A673 (cell line): ENCODE measurements around the gene IGF1. TPM values are rescaled to one million over a fixed set of nuclear protein-coding genes. Genes with fewer than 3 reads are reported as not detected.

Experiments used
- BruUV-seq: library from RNA; stranded (reverse); fragments of 400-500 nt; replicated peaks from 2 replicates; lab custom pipeline; 2021; lab: Mats Ljungman, UMichigan
- CTCF ChIA-PET: fragments of 300-600 bp; sonication (Branson Sonifier 250); formaldehyde crosslinking; loops from one replicate; lab custom pipeline; 2022; ENCODE audit warnings: antibody characterized with exemption; lab: Charles Lee
- POLR2A ChIA-PET: fragments of 300-600 bp; sonication (Branson Sonifier 250); formaldehyde crosslinking; loops from one replicate; lab custom pipeline; 2022; ENCODE audit warnings: antibody characterized with exemption; ENCODE audit not compliant: low non-redundant PET; lab: Charles Lee
- DNase-seq: peaks from one replicate; pipeline ENCODE4 v3.0.0-alpha.2; 2015; ENCODE audit warnings: low spot score
- H3K27ac ChIP-seq: fragments of 200-600 bp; sonication (generic); 2 replicates; pipeline ENCODE4 v1.5.1; 2016; ENCODE audit warnings: mixed run types, low read depth, mild to moderate bottlenecking, mixed read lengths, antibody characterized with exemption, low read length; ENCODE audit not compliant: poor library complexity, severe bottlenecking
- H3K27me3 ChIP-seq: fragments of 200-600 bp; sonication (generic); replicated peaks from 2 replicates; pipeline ENCODE4 v1.6.1; 2017; ENCODE audit warnings: mixed run types, low read depth, mild to moderate bottlenecking, mixed read lengths, antibody characterized with exemption, low read length; ENCODE audit not compliant: insufficient read depth, poor library complexity
- H3K36me3 ChIP-seq: fragments of 200-600 bp; sonication (generic); 2 replicates; pipeline ENCODE4 v1.6.1; 2016; ENCODE audit warnings: mixed run types, mild to moderate bottlenecking, mixed read lengths, antibody characterized with exemption, low read length; ENCODE audit not compliant: insufficient read depth, poor library complexity, severe bottlenecking
- H3K4me1 ChIP-seq: fragments of 200-600 bp; sonication (generic); 2 replicates; pipeline ENCODE4 v1.6.1; 2017; ENCODE audit warnings: mixed run types, mild to moderate bottlenecking, mixed read lengths, antibody characterized with exemption, low read length; ENCODE audit not compliant: insufficient read depth, poor library complexity, severe bottlenecking
- H3K4me3 ChIP-seq: fragments of 200-600 bp; sonication (generic); 2 replicates; pipeline ENCODE4 v1.5.1; 2016; ENCODE audit warnings: low read depth, mixed run types, mild to moderate bottlenecking, mixed read lengths, low read length; ENCODE audit not compliant: poor library complexity, severe bottlenecking
- H3K9me3 ChIP-seq: fragments of 200-600 bp; sonication (generic); 2 replicates; pipeline ENCODE4 v1.6.1; 2016; ENCODE audit warnings: mixed run types, low read depth, mild to moderate bottlenecking, mixed read lengths, antibody characterized with exemption, low read length; ENCODE audit not compliant: poor library complexity, severe bottlenecking
- EZH2 ChIP-seq: fragments of 200-600 bp; sonication (generic); IDR thresholded peaks from 2 replicates; pipeline ENCODE4 v1.6.1; 2017; ENCODE audit warnings: borderline replicate concordance, low read depth, mild to moderate bottlenecking, mixed read lengths, antibody characterized with exemption, low read length; ENCODE audit not compliant: poor library complexity, severe bottlenecking
- intact Hi-C: fragments of 100-400 bp; cut with micrococcal nuclease; formaldehyde crosslinking; loops from one replicate; pipeline ENCODE4 v1.10.0; 2022; ENCODE audit not compliant: unreplicated experiment
- total RNA-seq: library from RNA; stranded (reverse); gene quantifications from 2 replicates; pipeline ENCODE4 v1.2.3, GENCODE V29; 2021
- TF ChIP-seq, protein P1 (sequence below): fragments of 300-800, 200-600 bp; sonication (generic); conservative IDR thresholded peaks from 2 replicates; pipeline ENCODE4 v1.5.1; 2017; ENCODE audit warnings: low read depth, mild to moderate bottlenecking, antibody characterized with exemption, low read length, moderate library complexity, mixed read lengths

The IGF1 gene
- total RNA-seq, 1 experiment from 2014 or later, result 16.4 TPM

DNA sequence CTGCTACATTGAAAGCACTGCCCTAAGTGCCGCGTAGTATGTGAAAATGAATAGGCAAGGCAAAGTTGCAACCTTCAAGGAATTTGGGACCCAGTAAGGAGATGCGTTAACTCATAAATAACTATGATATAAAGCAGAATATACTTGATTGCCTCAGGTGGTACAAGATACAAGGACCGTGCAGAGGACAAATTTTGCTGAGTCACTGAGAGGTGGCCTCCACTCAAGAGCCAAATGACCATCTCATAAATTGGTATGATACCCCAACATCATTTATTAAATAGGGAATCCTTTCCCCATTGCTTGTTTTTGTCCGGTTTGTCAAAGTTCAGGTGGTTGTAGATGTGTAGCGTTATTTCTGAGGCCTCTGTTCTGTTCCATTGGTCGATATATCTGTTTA is 35.7 kb downstream of the IGF1 start:
- CTCF ChIA-PET, result no interaction called here
- no peaks in the 10 kb centered on the region for H3K9me3 ChIP-seq
- no peaks in the 10 kb centered on the region for H3K36me3 ChIP-seq
- H3K27ac ChIP-seq, result no peak overlapping the region
- intact Hi-C loops, result no loop called here
- no peak overlapping the region for H3K4me3 ChIP-seq
- H3K4me1 ChIP-seq, result no peaks in the 10 kb centered on the region
- no peak for DNase-seq
- H3K27me3 ChIP-seq, result no peaks in the 10 kb centered on the region
- POLR2A ChIA-PET, result no interaction called here
- no peak for TF ChIP-seq EZH2
- TF ChIP-seq, protein P1, sequence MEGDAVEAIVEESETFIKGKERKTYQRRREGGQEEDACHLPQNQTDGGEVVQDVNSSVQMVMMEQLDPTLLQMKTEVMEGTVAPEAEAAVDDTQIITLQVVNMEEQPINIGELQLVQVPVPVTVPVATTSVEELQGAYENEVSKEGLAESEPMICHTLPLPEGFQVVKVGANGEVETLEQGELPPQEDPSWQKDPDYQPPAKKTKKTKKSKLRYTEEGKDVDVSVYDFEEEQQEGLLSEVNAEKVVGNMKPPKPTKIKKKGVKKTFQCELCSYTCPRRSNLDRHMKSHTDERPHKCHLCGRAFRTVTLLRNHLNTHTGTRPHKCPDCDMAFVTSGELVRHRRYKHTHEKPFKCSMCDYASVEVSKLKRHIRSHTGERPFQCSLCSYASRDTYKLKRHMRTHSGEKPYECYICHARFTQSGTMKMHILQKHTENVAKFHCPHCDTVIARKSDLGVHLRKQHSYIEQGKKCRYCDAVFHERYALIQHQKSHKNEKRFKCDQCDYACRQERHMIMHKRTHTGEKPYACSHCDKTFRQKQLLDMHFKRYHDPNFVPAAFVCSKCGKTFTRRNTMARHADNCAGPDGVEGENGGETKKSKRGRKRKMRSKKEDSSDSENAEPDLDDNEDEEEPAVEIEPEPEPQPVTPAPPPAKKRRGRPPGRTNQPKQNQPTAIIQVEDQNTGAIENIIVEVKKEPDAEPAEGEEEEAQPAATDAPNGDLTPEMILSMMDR, result no peak
- no TSS peak for BruUV-seq

DNA sequence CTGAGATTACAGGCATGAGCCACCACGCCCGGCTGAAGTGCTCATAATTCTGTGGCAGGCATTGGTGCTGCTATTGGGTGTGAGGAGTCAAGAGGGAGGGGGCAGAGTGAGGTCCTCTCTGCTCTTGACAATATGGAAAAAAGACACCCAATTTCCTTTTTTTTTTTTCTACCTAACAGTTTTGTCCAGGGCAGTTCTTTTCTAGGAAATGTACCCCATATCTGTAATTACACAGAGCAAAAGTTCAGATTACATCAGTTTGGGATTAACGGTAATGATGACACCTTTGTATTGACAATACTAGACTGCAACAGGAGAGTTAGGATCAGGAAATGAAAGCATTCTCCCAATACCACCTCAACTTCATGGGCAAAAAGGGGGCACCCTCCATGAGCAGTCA is 36.3 kb downstream of the IGF1 start:
- no peaks in the 10 kb centered on the region for H3K27me3 ChIP-seq
- TF ChIP-seq, protein P1, result no peak
- no peak for TF ChIP-seq EZH2
- no peak overlapping the region for H3K4me3 ChIP-seq
- BruUV-seq, result no TSS peak
- POLR2A ChIA-PET, result no interaction called here
- peaks cover 2% of the 10 kb centered on the region for H3K4me1 ChIP-seq
- intact Hi-C loops, result no loop called here
- no peaks in the 10 kb centered on the region for H3K9me3 ChIP-seq
- no peaks in the 10 kb centered on the region for H3K36me3 ChIP-seq
- CTCF ChIA-PET, result no interaction called here
- no peak overlapping the region for H3K27ac ChIP-seq
- no peak for DNase-seq

DNA sequence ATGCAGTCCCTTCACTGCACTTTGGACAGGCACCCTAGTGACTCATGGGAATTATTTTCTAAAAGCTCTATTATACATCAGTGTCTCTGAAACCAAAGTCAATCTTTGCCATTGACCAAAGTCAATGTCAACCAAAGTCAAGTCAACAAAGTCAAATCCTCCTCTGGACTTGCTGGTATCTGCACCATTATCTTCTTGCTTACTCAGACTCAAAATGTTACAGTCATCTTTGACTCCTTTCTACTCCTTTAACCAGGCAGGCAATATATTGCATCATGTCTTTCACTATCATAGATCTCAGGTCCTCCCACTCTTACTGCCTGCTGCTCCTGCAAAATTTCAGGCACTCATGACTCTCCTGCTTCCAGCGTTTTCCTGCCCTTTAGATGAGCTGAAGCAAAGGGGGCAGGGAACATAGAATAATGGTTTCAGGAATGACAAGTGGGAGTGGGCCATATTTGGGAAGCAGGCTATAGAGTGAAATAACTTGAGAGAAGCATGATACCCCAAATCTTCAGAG is 39.2 kb downstream of the IGF1 start:
- no peak overlapping the region for H3K27ac ChIP-seq
- H3K4me3 ChIP-seq, result no peak overlapping the region
- POLR2A ChIA-PET, result no interaction called here
- no peaks in the 10 kb centered on the region for H3K27me3 ChIP-seq
- no peak for DNase-seq
- peaks cover 9% of the 10 kb centered on the region for H3K4me1 ChIP-seq
- CTCF ChIA-PET, result no interaction called here
- H3K9me3 ChIP-seq, result no peaks in the 10 kb centered on the region
- H3K36me3 ChIP-seq, result no peaks in the 10 kb centered on the region
- intact Hi-C loops, result no loop called here
- BruUV-seq, result no TSS peak
- no peak for TF ChIP-seq EZH2
- TF ChIP-seq, protein P1, result no peak
